WI38 (cell line): ENCODE data around the gene MMP24.
"Not testable (repeated sequence)": the region's sequence is repeated elsewhere in the genome, so short reads cannot be mapped to it uniquely, and the experiment has no call there.

ENCODE experiments used
- H3K4me3 ChIP-seq: 2 replicates; pipeline ENCODE4 v1.5.1; 2011; ENCODE audit warnings: low read depth, mild to moderate bottlenecking, control low read depth, low read length
- CTCF ChIP-seq: IDR thresholded peaks from 2 replicates; pipeline ENCODE4 v1.5.1; 2012; ENCODE audit warnings: low read depth, mild to moderate bottlenecking, control low read depth, low read length

The MMP24 gene

GRCh38 chr20:35311822-35312221 is 85.3 kb downstream of the MMP24 start:
- H3K4me3 ChIP-seq, result no peak overlapping the region
- no peak for TF ChIP-seq CTCF

- TF ChIP-seq CTCF, result no peak
- no peak overlapping the region for H3K4me3 ChIP-seq
Observed at GRCh38 chr20:35312318-35312717, 85.8 kb downstream of the MMP24 start.

- H3K4me3 ChIP-seq, result no peak overlapping the region
- TF ChIP-seq CTCF, result no peak
Observed at GRCh38 chr20:35314816-35315631, 88.5 kb downstream of the MMP24 start.

GRCh38 chr20:35315632-35316020 is 89.1 kb downstream of the MMP24 start:
- H3K4me3 ChIP-seq, result not testable (repeated sequence)

GRCh38 chr20:35316086-35316485 is 89.6 kb downstream of the MMP24 start:
- no peak overlapping the region for H3K4me3 ChIP-seq
- no peak for TF ChIP-seq CTCF

GRCh38 chr20:35317416-35318210 is 91.1 kb downstream of the MMP24 start:
- no peak for TF ChIP-seq CTCF
- no peak overlapping the region for H3K4me3 ChIP-seq

- H3K4me3 ChIP-seq, result no peak overlapping the region
- no peak for TF ChIP-seq CTCF
Observed at GRCh38 chr20:35318502-35319157, 92.1 kb downstream of the MMP24 start.
